ENCODE measurements around the gene GASK1A.

DNA sequence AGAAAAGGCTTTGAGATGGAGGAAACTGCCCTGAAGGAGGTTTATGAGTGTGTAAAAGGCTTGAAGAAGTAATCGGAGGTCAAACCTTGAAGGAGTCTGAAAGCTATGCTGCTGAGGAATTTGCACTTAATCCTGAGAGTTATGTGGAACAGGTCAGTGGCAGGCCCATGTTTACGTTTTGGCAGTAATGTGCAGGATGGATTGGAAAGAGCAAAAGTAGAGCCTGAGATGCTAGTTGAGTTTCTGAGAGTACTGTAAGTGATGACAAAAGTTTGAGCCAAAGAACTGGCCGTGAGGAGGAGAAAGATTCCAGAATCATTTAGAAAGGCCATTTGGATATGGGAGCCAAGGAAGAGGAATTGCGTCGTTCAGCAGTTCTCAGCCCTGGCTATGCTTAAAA lies 3.2 kb upstream of the GASK1A start:
- TF ChIP-seq, protein P1, sequence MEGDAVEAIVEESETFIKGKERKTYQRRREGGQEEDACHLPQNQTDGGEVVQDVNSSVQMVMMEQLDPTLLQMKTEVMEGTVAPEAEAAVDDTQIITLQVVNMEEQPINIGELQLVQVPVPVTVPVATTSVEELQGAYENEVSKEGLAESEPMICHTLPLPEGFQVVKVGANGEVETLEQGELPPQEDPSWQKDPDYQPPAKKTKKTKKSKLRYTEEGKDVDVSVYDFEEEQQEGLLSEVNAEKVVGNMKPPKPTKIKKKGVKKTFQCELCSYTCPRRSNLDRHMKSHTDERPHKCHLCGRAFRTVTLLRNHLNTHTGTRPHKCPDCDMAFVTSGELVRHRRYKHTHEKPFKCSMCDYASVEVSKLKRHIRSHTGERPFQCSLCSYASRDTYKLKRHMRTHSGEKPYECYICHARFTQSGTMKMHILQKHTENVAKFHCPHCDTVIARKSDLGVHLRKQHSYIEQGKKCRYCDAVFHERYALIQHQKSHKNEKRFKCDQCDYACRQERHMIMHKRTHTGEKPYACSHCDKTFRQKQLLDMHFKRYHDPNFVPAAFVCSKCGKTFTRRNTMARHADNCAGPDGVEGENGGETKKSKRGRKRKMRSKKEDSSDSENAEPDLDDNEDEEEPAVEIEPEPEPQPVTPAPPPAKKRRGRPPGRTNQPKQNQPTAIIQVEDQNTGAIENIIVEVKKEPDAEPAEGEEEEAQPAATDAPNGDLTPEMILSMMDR (conservative IDR thresholded peaks at IDR 0.05; ENCODE audit: low read length) = no peak
- TF ChIP-seq EZH2phosphoT487 (IDR thresholded peaks at IDR 0.05; ENCODE audit: borderline replicate concordance, low read depth, low read length) = no peak

Data from OCI-LY7 (cell line).